Germinal center (tissue), 1 donor: ENCODE measurements around the gene TRIM39.
"Not testable (repeated sequence)": the region's sequence is repeated elsewhere in the genome, so short reads cannot be mapped to it uniquely, and the experiment has no call there.

Experiments
- DNase-seq: peaks from one replicate; pipeline ENCODE4 v3.0.0; 2012; ENCODE audit warnings: mixed read lengths, low spot score

The TRIM39 gene

DNA sequence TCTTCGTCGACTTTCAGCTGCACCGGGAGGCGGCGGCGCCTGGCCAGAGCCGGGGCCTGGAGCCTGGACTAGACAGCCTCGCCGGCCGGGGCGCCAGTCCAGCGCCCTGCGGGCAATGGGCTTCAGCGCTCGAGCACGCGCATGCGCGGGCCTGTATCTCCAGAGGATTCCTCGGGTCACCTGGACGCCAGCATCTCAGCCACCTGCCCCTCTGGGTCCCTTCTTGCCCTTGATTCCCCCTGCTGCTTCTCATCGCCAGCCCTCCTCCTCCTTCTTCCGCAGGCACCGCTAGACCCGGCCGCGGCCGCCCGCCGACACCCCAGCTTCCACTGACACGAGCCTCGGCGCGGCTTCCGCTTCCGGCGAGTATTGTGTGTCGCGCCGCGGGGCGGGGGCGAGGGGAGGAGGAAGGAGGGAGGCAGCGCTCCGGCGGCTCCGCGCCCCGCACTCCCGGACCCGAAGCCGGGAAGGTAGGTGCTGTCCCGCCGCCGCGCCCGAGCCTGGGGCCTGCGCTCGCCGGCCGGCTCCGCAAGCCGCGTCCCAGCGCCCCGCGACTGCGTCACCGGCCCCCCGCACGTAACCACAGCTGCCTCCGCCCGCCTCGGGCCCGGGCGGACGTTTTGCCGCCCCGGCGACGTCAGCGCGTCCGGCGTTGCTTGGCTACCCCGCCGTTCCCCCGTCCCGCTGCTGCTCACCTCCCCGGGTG, at the start of gene TRIM39:
TSS of gene TRIM39 (plus strand) at position 402 of the 706 bp plus-strand sequence. CDS start 2,391 bp downstream, outside the sequence.
- peak; percentile 89 for DNase-seq

DNA sequence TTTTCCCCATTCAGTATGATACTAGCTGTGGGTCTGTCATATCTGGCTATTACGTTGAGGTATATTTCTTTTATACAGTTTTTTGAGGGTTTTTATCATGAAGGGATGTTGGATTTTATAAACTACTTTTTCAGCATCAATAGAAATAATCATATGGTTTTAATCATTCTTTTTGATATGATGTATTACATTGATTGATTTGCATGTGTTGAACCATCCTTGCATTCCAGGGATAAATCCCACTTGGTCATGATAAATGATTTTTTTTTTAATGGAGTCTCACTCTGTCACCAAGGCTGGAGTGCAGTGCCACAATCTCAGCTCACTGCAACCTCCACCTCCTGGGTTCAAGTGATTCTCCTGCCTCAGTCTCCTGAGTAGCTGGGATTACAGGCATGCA, 45.7 kb upstream of the TRIM39 start:
- not testable (repeated sequence) for DNase-seq

DNA sequence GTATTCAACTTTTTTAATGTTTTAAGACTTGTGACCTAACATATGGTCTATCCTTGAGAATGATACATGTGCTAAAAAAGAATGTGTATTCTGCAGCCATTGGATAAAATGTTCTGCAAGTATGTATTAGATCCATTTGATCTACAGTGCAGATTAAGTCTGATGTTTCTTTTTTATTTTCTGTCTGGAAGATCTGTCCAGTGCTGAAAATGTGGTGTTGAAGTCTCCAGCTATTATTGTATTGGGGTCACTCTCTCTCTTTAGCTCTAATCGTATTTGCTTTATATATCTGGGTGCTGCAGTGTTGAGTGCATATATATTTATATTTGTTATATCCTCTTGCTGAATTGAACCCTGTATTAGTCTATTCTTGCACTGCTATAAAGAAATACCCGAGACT, 44.2 kb upstream of the TRIM39 start:
- DNase-seq: no peak

DNA sequence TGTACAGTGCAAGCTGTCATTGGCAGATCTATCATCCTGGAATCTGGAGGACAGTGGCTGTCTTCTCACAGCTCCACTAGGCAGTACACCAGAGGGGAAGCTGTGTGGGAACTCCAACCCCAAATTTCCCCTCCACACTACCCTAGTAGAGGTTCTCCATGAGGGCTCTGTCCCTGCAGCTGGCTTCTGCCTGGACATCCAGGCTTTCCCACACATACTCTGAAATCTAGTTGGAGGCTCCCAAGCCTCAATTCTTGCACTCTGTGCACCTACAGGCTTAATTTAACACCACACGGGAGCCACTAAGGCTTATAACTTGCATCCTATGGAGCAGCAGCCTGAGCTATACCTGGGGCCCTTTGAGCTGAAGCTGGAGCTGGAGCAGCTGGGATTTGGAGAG, 43.0 kb upstream of the TRIM39 start:
- no peak for DNase-seq

DNA sequence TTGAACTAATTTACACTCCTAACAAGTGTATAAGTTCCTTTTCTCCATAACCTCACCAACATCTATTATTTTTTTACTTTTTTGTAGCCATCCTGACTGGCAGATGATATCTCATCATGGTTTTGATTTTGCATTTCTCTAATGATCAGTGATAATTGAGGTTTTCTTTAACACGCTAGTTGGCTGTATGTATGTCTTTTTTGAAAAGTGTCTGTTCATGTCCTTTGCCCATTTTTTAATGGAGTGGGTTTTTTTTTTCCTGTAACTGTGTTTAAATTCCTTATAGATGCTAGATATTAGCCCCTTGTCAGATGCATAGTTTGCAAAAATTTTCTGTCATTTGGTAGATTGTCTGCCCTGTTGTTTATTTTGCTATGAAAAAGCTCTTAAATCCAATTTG, 39.6 kb upstream of the TRIM39 start:
- no peak for DNase-seq

DNA sequence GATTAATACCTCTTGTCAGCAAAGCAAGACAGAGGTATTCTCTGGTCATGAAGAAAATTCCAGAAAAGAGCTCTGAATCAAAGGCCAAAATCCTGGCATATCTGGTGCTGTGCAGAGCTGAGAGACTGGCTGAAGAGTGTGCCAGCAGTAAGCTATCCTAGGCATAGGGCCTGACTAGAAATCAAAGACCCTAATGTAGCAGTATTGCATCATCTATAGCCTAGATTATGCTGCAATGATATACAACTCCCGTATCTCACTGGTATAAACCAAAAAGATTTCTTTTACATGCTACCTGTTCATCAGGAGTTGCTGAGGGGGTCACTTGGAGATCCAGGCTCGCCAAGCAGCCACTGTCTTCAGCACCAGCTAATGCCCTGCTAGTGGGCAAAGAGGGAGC, 30.9 kb upstream of the TRIM39 start:
- DNase-seq: no peak

DNA sequence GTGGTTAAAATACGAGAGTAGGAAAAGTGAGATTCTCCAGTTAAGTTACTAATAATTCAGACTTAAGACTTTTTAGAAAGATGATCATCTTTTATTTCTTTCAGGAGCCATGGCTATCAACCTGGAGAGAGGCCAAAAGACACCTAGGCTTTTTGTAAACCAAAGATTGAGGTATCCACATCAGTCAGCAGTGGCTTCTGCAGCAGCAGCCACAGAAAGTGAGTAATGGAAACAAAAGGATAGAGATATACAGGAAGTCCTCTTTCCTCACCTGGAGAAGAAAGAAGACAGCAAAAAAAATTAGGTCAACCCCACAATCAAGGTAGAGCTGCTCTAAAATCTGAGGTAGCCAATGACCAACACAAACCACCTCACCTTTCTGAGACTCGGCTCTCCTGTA, 22.7 kb upstream of the TRIM39 start:
- no peak for DNase-seq

DNA sequence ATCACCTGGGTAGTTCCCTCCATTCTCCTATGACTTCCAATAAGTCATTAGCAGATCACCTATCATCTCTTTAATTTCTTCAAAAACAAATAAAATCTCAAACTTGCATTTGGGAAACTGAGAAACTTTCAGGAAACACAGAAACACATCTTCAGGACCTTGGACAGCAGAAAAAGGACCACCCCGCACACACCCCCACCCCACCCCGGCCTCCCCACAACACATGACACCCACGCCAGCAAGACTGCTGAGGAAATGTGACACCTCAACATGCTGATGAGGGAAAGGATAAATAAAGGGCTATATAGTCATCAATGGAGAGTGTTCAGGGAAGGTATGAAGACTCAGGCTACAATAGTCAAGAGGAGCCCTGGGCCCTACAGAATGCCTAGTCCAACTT, 15.6 kb upstream of the TRIM39 start:
- DNase-seq: no peak

DNA sequence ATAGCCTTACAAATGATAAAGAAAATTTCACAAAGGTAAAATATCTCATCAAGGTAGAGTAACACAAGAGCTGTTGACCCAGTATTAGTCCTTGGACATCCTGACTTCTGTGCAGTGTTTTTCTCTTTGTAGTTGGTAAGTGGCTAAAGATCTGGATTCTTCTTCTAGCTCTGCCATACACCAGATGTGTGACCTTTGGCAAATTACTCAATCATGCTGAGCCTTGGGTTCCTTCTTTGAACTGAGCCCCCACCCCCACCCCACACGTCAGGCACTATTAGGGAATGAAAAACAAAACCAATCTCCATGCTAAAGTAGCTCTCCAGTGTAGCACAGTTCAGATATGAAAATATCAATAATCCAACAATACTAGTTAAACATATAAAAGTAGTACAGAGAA, 15.1 kb upstream of the TRIM39 start:
- no peak for DNase-seq

DNA sequence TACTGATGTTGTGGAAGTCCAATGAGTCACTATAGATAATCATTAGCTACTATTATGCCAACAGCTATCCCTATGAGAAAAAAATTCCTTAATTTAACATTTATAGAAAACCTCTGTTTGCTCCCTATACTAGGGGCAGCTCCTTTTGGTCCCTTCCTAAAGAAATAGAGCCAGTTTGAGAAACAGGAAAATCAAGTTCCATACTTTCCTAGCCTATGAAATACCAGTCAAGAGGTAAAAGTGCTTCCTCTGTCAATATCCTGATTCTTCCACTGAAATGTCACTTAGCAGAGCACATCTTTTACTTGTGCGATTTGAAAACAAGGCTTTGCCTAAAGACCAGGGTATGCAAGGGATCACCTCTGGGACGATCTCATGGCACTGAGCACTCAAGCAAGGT, 14.5 kb upstream of the TRIM39 start:
- DNase-seq: no peak

DNA sequence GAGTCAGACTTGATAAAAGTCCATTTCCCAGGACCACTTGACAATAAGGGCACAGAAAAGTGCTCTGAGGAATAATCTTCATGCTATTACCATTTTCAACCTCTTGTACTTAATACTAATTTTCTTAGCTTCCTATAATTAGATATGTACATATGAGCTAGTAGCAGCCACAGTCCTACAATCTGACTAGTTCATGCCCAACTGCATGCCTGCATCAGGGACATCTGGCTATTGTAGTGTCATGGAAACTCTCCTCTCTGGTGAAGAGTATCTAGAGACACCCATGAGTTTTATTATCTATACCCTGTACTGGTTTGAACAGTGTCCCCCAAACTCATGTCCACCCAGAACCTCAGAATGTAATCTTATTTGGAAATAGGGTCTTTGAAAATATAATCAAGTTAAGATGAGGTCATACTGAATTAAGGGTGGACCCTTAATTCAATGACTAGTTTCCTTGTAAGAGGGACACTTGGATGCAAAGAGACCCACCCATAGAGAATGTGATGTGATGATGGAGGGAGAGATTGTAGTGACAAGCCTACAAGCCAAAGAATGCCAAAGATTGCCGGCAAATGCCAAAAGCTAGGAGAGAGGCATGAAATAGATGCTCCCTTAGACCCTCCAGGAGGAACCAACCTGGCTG, 13.9 kb upstream of the TRIM39 start:
- DNase-seq: no peak

DNA sequence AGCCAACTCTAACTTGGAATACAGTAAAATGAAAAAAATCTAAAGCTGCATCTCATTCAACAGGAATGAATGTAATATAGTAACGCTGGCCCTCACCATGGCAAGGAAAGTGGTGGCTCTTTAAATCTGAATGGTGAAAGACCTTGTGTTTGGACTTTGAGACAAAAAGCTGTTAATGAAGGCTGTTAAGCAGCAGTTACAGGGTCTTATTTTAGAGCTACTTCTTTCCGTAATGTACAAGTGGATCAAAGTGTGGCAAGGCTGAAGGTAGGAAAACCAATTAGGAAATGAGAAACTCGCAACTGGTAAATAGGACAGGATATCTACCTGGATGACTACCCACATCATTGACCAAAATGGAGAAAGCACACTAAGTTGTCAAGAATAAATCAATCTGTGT, 11.6 kb upstream of the TRIM39 start:
- no peak for DNase-seq

DNA sequence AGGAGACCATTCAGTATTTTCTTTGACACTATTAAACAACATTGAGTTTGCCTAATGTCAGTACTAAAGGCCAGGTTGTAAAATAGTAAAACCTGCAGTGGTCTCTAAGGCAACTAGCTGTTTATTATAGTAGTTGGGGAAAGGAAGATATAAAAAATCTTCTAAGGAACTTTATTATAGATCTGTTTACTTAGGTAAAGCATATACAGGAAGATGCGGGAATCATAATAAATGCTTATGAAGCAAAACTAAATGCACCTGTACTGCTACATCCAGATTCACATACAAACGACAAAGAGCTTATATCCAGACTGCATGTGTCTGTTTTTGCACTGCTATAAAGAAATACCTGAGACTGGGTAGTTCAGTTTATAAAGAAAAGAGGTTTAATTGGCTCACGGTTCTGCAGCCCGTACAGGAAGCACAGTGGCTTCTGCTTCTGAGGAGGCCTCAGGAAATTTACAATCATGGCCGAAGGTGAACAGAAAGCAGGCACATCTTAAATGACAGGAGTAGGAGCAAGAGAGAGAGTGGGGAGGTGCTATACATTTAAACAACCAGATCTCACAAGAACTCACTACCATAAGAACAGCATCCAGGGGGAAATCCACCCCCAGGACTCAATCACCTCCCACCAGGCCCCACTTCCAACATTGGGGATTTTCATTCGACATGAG, 8.7 kb upstream of the TRIM39 start:
- no peak for DNase-seq

DNA sequence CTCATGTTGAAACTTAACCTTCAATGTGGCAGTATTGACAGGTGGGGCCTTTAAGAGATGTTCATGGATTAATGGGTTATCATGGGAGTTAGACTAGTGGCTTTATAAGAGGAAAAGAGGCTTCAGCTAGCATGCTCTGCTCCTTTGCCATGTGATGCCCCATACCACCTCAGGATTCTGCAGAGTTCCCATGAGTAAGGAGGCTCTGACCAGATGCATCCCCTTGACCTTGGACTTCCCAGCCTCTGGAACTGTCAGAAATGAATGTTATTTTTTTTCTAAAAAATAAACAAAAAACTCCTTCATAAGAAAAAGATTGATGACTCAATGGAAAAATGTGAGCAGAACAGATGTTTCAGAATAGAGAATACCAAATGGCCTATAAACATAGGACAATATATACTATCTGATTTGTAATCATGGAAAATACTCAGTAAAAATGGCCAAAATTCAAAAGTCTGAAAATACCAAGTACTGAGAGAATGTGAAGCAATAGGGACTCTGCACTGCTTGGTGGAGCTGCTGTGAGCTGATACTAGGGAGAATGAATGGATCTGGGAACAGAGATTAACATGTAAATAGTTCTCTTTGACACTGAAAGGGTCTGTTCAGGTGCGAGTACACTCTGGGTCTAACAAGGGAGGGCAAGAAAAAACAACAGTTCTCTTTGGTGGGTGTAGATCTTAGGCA, 7.4 kb upstream of the TRIM39 start:
- DNase-seq: no peak

DNA sequence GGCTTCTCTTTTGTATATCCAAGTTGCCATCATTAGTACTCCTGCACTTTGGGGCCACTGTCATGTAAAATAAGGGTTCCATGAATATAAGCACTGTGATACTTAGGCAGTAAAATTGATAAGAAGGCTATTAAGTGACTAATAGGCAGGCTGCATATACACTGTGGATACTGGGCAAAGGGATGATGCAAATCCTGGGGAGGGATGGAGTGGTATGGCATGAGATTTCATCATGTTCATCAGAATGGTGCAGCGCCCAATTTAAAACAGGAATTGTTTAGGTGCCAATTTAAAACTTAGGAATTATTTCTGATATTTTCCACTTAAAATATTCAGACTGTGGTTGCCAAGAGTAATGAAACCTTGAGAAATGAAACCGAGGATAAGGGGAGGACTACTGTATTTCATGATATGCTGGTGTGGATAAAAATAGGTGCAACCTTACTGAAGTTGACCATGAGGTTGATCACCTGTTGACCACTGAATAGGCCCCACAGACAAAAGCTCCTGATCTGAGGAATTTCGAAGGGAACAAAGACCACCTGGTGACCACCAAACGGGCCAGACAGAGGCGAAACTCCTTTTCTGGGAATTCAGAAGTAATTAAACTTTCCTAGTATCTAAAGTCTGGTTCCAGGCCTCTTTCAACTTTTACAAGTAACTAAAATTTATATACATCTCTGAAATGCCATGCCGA, 4.9 kb upstream of the TRIM39 start:
- no peak for DNase-seq

DNA sequence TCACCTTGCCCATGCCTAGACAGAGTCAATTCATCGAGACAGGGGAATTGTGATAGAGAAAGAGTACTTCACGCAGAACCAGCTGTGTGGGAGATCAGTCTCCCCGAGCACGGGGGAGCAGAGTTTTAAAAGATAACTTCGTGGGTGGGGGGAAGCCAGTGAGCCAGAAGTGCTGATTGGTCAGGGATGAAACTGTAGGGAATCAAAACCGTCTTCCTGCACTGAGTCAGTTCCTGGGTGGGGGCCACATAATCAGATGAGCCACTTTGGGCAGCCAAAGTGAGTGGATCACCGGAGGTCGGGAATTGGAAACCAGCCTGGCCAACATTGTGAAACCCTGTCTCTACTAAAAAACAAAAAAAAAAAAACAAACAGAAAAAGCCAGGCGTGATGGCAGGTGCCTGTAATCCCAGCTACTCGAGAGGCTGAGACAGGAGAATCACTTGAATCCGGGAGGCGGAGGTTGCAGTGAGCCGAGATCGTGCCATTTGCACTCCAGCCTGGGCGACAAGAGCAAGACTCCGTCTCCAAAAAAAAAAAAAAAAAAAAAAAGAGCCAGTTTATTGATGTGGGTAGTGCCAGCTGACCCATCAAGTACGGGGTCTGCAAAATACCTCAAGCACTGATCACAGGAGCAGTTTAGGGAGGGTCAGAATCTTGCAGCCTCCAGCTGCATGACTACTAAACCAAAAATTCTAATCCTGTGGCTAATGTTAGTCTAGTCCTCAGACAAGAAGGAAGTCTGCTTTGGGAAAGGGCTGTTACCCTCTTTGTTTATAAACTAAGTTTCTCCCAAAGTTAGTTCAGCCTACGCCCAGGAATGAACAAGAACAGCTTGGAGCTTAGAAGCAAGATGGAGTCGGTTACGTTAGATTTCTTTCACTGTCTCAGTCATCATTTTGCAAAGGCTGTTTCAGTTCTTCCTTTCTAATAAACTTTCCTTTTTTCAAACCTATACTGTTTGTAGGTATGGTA, 3.9 kb upstream of the TRIM39 start:
- no peak for DNase-seq

DNA sequence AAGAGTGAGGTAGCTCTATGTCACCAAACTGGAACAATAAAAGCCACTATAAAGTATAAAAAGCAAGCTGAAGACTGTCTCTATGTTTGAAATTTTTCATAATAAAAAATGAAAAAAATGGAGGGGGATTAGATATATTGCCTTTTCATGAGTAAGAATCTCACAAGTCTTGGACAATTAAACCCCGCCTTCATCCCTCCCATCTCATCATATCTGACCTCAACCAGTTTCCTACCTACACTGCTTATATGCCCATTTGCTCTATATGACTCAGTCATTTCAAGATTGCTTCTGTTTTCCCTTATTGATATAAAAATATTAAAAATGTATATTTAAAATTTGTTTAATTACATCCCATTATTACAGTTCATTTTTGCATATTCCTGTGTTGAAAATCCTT, 2.9 kb upstream of the TRIM39 start:
- no peak for DNase-seq

DNA sequence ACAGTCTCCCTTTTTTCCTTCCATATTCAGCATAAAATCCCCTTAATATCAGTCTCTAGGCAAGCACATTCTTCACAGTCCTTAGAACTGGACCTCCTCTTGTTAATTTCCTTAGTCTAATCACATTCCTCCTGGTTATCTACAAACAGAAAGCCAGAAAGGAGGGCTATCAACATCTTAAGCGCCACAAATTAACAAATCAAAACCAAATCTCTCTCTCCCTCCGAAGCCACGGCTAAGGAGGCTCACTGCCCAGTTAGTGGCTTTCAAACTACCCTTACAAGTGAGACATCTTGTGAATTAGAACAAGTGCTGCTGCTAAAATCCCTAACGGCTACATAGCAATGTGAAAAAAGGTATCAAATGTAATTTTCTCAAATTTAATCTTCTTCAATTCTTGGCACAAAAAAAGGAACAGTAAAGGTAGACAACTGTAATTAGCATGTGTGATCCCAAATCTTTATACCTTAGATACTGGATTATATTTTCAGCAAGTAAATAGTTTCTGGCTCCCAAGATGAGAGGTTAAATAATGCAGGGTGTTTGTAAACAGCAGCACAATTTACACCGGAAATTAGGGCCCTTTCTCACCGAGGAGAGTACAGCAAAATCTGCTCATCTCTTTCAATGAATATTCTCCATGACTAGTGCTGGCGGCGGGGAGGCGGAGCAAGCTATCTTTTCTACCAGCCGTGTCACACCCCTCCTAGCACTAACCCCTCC, 1.4 kb upstream of the TRIM39 start:
- peak; percentile 66 for DNase-seq

DNA sequence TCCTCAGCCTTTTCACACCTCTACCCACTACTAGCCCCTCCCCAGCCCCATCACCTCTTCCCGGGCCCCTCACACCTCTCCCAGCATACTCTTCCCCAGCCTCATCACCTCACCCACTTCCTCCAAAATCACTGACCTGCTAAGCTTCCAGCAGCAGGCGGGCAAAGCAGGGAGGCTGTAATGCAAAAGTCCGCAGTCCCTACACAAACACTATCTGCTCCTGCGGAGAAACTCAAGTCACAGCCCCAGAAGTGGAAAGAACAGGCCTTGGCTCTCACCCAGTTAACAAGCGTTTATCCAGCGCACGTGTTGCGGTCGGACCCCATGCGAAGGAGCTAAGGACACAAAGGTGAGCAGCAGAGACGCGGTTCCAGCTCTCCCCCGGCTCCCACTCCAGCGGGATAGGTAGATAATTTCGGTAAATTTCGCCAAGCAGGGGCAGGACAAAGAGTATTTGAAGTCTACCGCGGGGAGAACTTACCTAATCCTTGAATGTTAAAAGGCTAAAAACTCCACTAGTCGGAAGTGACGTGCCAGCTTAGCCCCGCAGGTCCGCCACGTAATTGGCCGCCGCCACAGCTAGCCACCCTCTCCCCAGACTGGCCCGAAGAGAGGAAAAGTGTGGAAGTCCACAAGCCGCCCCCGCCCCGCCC, 728 bp upstream of the TRIM39 start:
- DNase-seq: peak; percentile 80

DNA sequence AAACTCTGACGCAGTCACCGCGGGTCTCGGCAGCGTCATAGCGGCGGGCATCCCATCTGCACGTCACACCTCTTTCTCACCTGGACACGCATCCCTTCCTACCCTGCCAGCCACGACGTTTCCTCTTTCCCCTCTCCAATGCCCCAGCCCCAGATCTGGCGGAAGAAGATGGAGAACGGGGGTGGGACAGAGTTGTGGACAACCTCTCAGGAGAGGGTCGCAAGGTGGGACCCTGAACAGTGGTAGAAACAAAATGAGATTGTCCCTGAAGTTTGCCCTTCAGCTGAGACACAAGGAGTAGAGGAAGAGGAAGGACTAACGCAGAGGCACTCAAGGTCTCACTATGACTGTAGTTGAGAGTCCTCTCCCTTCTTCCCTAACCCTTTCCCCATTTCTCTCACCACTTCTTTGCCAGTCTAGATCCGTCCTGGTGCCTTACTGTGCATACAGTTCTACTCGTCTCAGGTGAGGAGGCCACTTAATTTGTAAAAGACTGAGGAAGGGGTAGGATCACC, 562 bp downstream of the TRIM39 start:
- no peak for DNase-seq
